Left renal pelvis (tissue), 4 donors: ENCODE data around the gene TMOD2. TPM values are rescaled to one million over a fixed set of nuclear protein-coding genes. Genes with fewer than 3 reads are reported as not detected.

ENCODE experiments used
- DNase-seq, 4 donors: peaks; one replicate each; pipeline ENCODE4 v3.0.0-alpha.2; 2013; ENCODE audit warnings: low read depth in 4 of 4, low spot score in 3 of 4
- polyA plus RNA-seq, 4 donors: library from polyadenylated mRNA; unstranded; fragments of 120-200 nt; gene quantifications; one replicate each; pipeline ENCODE4 v1.2.1, GENCODE V29; 2013; ENCODE audit not compliant: insufficient read length in 4 of 4

The TMOD2 gene
- polyA plus RNA-seq, 4 donors, result 4.5 to 12.1 (median 5.5) TPM

- no peak for DNase-seq
These were observed 58.1 kb downstream of the TMOD2 start for GRCh38 chr15:51809457-51809856.

GRCh38 chr15:51812598-51812997 lies 61.2 kb downstream of the TMOD2 start:
- DNase-seq, result no peak

DNA sequence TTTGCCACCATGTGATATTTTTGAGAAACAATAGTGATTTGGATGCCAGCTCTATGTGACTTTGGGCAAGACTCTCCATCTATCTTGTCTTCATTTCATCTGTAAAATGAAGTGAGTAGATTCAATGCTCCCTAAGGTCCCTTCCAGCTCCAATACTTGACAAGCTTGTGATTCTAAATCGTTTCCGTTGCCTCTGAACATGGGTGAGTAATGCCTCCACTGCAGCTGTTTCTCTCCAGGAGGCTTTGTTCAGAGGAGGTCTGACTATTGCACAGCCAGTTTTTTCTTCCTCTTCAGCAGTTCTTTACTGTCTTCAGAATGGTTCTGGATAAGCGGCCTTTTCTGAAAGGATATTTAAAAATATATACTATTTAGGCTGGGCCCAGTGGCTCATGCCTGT lies 63.2 kb downstream of the TMOD2 start:
- DNase-seq, result no peak

GRCh38 chr15:51816611-51817010 lies 65.2 kb downstream of the TMOD2 start:
- no peak for DNase-seq

DNA sequence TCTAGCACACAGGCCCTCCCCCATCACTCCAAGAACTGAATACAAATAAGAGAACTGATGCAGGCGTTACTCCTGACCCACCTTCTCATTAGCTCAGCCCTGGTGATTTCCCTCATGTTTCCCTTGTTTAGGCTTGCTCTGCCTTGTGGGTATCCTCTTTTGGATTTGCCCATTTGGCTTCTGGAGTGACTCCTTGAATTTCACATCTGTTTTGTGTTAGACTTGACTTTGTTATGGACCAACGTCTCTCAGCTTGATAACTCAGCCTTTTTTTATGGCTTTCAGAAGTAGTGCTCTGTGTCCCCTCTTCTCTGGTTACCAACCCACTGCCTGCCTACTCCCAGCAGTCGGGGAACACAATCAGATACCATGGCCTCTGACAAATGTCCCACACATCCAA lies 66.8 kb downstream of the TMOD2 start:
- DNase-seq, result no peak

- no peak for DNase-seq
These were observed 74.3 kb downstream of the TMOD2 start for GRCh38 chr15:51825698-51826097.

- no peak for DNase-seq
These were observed 77.4 kb downstream of the TMOD2 start for GRCh38 chr15:51828621-51829375.

DNA sequence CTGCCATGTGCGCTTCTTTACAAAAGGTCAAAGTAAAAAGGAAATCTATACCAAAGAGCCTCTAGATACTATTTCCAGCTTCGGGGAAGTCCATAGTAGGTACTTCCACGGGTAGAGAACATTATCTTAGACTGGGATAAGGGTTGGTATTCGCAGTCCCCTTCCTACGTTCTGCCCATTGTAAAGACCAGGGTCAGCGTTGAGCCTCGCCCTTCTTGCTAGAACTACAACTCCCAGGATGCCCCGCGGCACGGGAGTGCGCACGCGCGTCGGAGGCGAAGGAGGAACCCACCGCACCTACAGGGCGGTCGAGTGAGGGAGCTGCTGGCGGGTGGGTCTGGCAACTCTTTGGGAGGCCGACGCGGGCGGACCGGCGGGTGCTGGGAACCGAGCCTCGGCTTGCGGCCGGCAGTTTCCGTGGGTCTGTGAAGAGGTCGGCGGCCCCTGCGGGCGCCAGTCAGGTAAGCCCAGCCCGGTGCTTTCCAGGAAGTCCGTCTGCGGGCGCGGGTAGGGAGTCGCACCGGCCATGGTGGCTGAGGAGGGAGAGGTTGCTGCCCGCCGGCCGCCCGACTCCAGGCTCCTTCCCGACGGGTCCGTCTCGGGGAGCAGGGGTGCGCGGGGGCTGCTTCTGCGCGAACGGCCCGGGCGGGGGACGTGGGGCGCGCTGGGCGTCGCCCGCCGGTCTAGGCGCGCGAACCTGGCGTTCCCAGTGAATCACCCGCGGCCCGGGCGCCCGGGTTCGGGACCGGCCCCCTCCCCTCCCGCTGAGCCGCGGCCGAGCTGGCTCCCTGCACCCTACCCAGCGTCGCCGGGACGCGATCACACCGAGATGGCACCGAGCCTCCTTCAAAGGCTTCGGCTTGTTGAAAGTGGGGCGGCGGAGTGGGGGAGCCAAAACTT lies 78.2 kb downstream of the TMOD2 start, which contains the start of gene TMOD3:
Gene TMOD3 (plus strand): TSS at position 278 of the 900 bp plus-strand sequence. CDS start 33,232 bp downstream, outside the sequence.
- DNase-seq, result peak; percentile 82 to 86 (median 82)

GRCh38 chr15:51830276-51830806 lies 78.9 kb downstream of the TMOD2 start:
- peak; percentile 56 to 75 (median 70) for DNase-seq

GRCh38 chr15:51833772-51834171 lies 82.4 kb downstream of the TMOD2 start:
- DNase-seq, result no peak

DNA sequence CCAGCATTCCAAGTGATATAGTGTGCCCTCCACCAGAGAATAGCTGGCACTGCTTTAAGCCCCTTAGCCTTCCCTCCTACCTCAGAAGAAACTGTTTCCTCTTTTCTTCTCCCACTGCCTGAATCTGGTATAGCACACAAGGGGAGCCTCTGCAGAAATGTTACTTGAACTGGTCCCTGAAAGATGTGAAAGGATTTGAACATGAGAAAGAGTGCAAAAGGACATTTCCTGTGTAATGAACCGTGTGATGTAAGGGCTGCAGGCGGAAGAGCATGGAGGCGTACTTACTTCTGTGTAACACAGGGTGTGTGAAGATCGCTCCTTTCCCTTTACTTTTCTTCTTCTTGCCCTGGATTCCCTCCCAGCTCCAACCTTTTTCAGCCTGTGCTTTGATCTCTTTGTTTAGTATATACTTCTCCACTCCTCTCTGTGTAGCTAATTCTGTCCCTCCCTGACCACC lies 86.4 kb downstream of the TMOD2 start:
- peak in 1 of 4 donors; percentile 35 for DNase-seq

GRCh38 chr15:51838270-51838669 lies 86.9 kb downstream of the TMOD2 start:
- no peak for DNase-seq

- DNase-seq, result no peak
These were observed 89.3 kb downstream of the TMOD2 start for GRCh38 chr15:51840692-51841091.

- no peak for DNase-seq
These were observed 90.1 kb downstream of the TMOD2 start for GRCh38 chr15:51841406-51842040.

DNA sequence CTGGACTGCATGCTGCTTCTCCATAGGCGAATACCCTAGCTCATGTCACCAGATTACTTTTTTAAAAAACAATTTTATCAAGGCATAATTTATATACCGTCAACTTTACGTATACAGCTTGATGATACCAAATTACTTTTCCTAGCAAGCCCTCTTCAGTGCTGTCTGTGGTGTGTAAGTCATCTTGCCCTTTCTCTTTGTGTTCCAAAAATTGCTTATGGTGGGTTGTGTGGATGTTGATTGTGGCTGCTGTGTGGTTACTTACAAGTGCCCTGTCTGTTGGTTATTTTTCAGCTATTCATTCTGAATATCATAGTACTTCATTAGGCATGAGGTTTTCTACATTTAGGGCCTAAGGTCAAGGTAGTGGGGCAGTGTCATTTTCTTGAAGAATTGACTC lies 90.9 kb downstream of the TMOD2 start:
- DNase-seq, result no peak

- no peak for DNase-seq
These were observed 91.7 kb downstream of the TMOD2 start for GRCh38 chr15:51842852-51843737.

DNA sequence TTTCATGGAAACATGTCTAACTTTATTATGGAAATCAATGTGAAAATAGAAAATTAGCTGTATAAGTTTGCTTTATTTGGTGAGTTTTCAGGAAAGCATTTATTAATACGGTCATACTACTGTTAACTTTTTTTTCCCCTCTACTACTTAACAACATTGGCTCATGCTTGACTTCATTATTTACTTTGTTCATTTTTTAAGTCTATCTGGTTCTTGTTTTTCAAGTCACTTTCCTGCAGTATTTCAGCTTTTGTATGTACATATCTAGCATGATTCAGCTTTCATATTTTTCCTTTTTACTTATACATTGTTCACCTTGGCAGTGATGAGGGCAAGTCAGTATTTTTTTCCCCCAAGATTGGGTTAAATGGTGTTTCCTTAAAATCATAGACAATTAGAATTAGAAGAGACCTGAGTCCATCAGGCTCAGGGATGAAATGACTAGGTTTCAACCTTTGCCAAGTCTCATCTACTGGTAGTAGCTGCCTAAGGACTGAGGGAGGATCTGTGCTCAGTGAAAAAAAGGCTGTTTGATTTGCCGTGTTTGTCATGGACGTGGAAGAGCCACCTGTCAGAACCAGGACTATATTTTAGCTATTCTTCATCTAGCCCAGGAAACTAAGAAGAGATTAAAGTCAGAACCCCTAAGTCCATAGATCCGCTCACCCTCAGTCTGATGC lies 93.5 kb downstream of the TMOD2 start:
- DNase-seq, result no peak

DNA sequence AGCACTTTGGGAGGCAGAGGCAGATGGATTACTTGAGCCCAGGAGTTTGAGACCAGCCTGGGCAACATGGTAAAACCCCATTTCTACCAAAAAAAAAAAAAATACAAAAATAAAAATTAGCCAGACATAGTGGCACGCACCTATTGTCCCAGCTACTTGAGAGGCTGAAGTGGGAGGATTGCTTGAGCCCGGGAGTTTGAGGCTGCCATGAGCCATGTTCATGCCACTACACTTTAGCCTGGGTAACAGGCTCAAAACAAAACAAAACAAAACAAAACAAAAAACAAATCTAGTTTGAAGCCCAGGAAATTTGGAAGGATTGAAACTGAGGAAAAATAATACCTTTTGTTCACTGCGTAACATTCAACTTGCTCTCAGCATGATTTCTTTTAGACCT lies 94.7 kb downstream of the TMOD2 start:
- no peak for DNase-seq
